Psoas muscle (tissue), 8 donors: ENCODE results near the gene STUM. TPM values are rescaled to one million over a fixed set of nuclear protein-coding genes. Genes with fewer than 3 reads are reported as not detected.

ENCODE experiments used
- ATAC-seq, 4 donors: fragments of 200-7000 bp; cut with Tn5 transposase; one replicate each; pipeline ENCODE4 v1.9.1; 2020; ENCODE audit warnings: moderate library complexity in 3 of 4, mild to moderate bottlenecking in 2 of 4
- DNase-seq, 2 donors: peaks; one replicate each; pipeline ENCODE4 v3.0.0-alpha.2; 2020
- H3K27ac ChIP-seq: fragments of 200-600 bp; one replicate; pipeline ENCODE4 v1.8.0; 2022
- H3K27me3 ChIP-seq, 3 donors: fragments of 200-600 bp in 1 of 3; one replicate each; pipeline versions ENCODE4 v1.6.1 to v1.8.0; 2013 to 2022; ENCODE audit warnings: low read length in 2 of 3, mild to moderate bottlenecking in 2 of 3, moderate library complexity in 1 of 3; ENCODE audit not compliant: insufficient read depth in 3 of 3
- H3K36me3 ChIP-seq, 2 donors: fragments of 200-600 bp in 1 of 2; one replicate each; pipeline versions ENCODE4 v1.6.1 to v1.8.0; 2013 to 2022; ENCODE audit warnings: low read depth in 1 of 2, mild to moderate bottlenecking in 1 of 2, moderate library complexity in 1 of 2; ENCODE audit not compliant: insufficient read depth in 1 of 2
- H3K4me1 ChIP-seq: fragments of 200-600 bp; one replicate; pipeline ENCODE4 v1.8.0; 2022
- H3K4me3 ChIP-seq: fragments of 200-600 bp; one replicate; pipeline ENCODE4 v1.8.0; 2022; ENCODE audit warnings: mild to moderate bottlenecking
- H3K9me3 ChIP-seq: fragments of 200-600 bp; one replicate; pipeline ENCODE4 v1.8.0; 2022
- CTCF ChIP-seq: fragments of 200-600 bp; IDR thresholded peaks from one replicate; pipeline ENCODE4 v1.8.0; 2022; ENCODE audit warnings: antibody characterized with exemption
- WGBS, 3 donors: extraction: QIAGEN DNeasy Blood & Tissue Kit; methylation state at CpG; one replicate each; pipeline versions ENCODE4 v1.1.6 to v1.1.7; 2013; 5-methylcytosine and 5-hydroxymethylcytosine counted together
- intact Hi-C, 2 donors: fragments of 100-400 bp; cut with DNase I; formaldehyde crosslinking; loops; one replicate each; pipeline versions ENCODE4 v1.11.0 to v1.14.2; 2022
- polyA plus RNA-seq, 3 donors: library from polyadenylated mRNA; stranded (reverse); fragments of 200-250 nt; gene quantifications; one replicate each; pipeline ENCODE4 v1.2.3, GENCODE V29; 2013
- total RNA-seq, 4 donors: library from RNA; stranded (reverse); fragmentation: NEBNext Ultra II Directional in 2 of 4; extraction: Animal tissue kit (Norgen Biotek cat#: 25700) in 2 of 4; gene quantifications; one replicate each; pipeline versions ENCODE4 v1.2.1 to v1.2.4, GENCODE V29; 2021 to 2023
- donor health status: healthy with polysubstance abuse.
- donor health status: DM: no; HTN: no; CAD: no; lungs with moderate emphysema.
- donor health status: Bipolar disorder and iron deficiency.
- donor health status: healthy.
- donor health status: DM: yes; HTN: yes; CAD: no.
- donor health status: DM: no; HTN: no; CAD: no.
- donor health status: DM: no; HTN: no; CAD: no.
- donor health status: DM: yes; HTN: yes; CAD: no.

Gene STUM
- total and polyA plus RNA-seq, 7 donors, result 0.34 to 1.5 (median 0.96) TPM

GRCh38 chr1:226566234-226566633 is 17.7 kb downstream of the STUM start:
- Histone ChIP-seq H3K36me3 (no peaks in the 10 kb centered on the region), H3K4me3 (no peak overlapping the region), H3K4me1 (no peaks in the 10 kb centered on the region), H3K27me3 (peaks cover 0 to 8% (median 0%) of the 10 kb centered on the region in 3 donors), H3K27ac (no peak overlapping the region), H3K9me3 (no peaks in the 10 kb centered on the region)
- DNase-seq (no peak), ATAC-seq (no peak)
- 77 to 91% (median 84%) methylated on average over 1 of the region's 1 CpG for WGBS, 3 donors
- no peak for TF ChIP-seq CTCF
- intact Hi-C loops, result no loop called here

- Histone ChIP-seq H3K4me1 (no peaks in the 10 kb centered on the region), H3K27ac (no peak overlapping the region), H3K36me3 (no peaks in the 10 kb centered on the region), H3K4me3 (no peak overlapping the region), H3K9me3 (no peaks in the 10 kb centered on the region), H3K27me3 (peaks cover 0 to 8% (median 0%) of the 10 kb centered on the region in 3 donors)
- 65 to 84% (median 72%) methylated on average over 3 of the region's 3 CpGs for WGBS, 3 donors
- no peak for TF ChIP-seq CTCF
- ATAC-seq (no peak), DNase-seq (no peak)
- intact Hi-C loops, result no loop called here
Measured at GRCh38 chr1:226566760-226567159, 18.2 kb downstream of the STUM start.

- DNase-seq (peak in 1 of 2 donors; percentile 53), ATAC-seq (peak in 3 of 4 donors; percentile 35 to 43 (median 39))
- WGBS, 3 donors, result 27 to 48% (median 29%) methylated on average over 13 of the region's 13 CpGs
- Histone ChIP-seq H3K9me3 (no peaks in the 10 kb centered on the region), H3K4me3 (no peak overlapping the region), H3K36me3 (no peaks in the 10 kb centered on the region), H3K27me3 (peaks cover 0 to 8% (median 0%) of the 10 kb centered on the region in 3 donors), H3K27ac (no peak overlapping the region), H3K4me1 (no peaks in the 10 kb centered on the region)
- intact Hi-C loops, result no loop called here
- peak; percentile 26 for TF ChIP-seq CTCF
Measured at GRCh38 chr1:226568077-226568831, 19.7 kb downstream of the STUM start.

- ATAC-seq, result no peak
- no peak for TF ChIP-seq CTCF
- 76 to 82% (median 81%) methylated on average over 6 of the region's 6 CpGs for WGBS, 3 donors
- no peaks in the 10 kb centered on the region for H3K9me3 ChIP-seq
- no peak overlapping the region for H3K4me3 ChIP-seq
- intact Hi-C loops, result no loop called here
- no peak overlapping the region for H3K27ac ChIP-seq
- no peaks in the 10 kb centered on the region for H3K36me3 ChIP-seq
- H3K4me1 ChIP-seq, result no peaks in the 10 kb centered on the region
- no peak for DNase-seq
- peaks cover 0 to 8% (median 0%) of the 10 kb centered on the region in 3 donors for H3K27me3 ChIP-seq
Measured at GRCh38 chr1:226568975-226569741, 20.6 kb downstream of the STUM start.
